BLaER1 treated with 17β-estradiol and CSF1 and Interleukin-3, amounts not matched to agents 10 nM and 100 nM (cell line): ENCODE measurements around the gene LIPC.

Experiments
- H3K27ac ChIP-seq, 11 experiments: shearing (Covaris generic); formaldehyde crosslinking; 2 replicates each; pipeline ENCODE4 v1.8.1; 2022
- H3K27me3 ChIP-seq, 11 experiments: shearing (Covaris generic); formaldehyde crosslinking; 2 replicates each; pipeline ENCODE4 v1.8.1; 2022
- H3K36me3 ChIP-seq, 11 experiments: shearing (Covaris generic); formaldehyde crosslinking; 2 replicates each; pipeline ENCODE4 v1.8.1; 2022
- H3K4me1 ChIP-seq, 10 experiments: shearing (Covaris generic); formaldehyde crosslinking; 2 replicates each; pipeline ENCODE4 v1.8.1; 2022
- H3K4me2 ChIP-seq, 11 experiments: shearing (Covaris generic); formaldehyde crosslinking; 2 replicates each; pipeline ENCODE4 v1.8.1; 2022
- H3K4me3 ChIP-seq, 10 experiments: shearing (Covaris generic); formaldehyde crosslinking; 2 replicates each; pipeline ENCODE4 v1.8.1; 2022
- H3K9ac ChIP-seq, 11 experiments: shearing (Covaris generic); formaldehyde crosslinking; 2 replicates each; pipeline ENCODE4 v1.8.1; 2022
- H3K9me3 ChIP-seq, 11 experiments: shearing (Covaris generic); formaldehyde crosslinking; replicated peaks in 1 of 11; 2 replicates each; pipeline ENCODE4 v1.8.1; 2022
- H4K20me1 ChIP-seq, 11 experiments: shearing (Covaris generic); formaldehyde crosslinking; 2 replicates each; pipeline ENCODE4 v1.8.1; 2022
- Cebpa-rat ChIP-seq, 11 experiments: shearing (Covaris generic); IDR thresholded peaks; 2 replicates each; pipeline ENCODE4 v1.8.1; 2022

LIPC gene

DNA sequence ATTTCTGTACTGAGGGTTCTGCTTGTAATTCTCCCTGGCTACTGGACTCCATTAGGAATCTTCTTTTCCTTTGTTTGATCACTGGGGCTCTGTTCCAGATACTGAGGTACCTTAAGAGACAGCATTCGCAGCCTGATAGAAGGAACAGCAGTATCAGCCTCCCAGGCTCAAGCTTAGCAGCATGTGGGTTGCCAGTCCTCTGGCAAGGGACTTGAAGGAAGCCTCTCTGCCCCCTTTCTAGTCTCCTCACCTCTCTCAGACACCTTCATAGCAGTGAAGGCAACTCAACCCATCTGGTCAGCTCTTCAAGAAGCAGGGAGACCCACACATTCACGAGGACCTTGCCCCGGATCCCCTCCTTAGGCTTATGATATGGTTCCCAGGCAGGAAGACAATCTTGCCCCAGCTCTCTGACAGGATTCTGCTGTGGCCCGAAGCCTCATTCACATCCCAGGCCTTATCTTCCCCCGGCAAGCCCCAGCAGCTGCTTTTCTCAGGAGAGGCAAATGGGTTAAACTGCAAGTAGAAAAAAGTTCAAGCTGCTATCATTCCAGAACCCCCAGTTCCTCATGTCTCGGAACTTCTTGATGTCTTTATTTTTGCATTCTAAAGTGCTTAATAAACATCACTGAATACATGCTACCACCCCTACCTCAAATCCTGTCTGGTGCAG, 153.1 kb downstream of the LIPC start:
- peaks cover 7 to 43% (median 39%) of the 10 kb centered on the region in 11 experiments; a peak in 20 of 22 replicates for H3K9me3 ChIP-seq
- H3K27me3 ChIP-seq: no peaks in the 10 kb centered on the region
- H3K4me1 ChIP-seq: peaks cover 52 to 81% (median 66%) of the 10 kb centered on the region in 10 experiments
- peak overlapping the region in 10 of 11 experiments; percentile 26 to 63 (median 58); a peak in 19 of 22 replicates for H3K9ac ChIP-seq
- no peak overlapping the region for H3K4me3 ChIP-seq
- H3K27ac ChIP-seq: peak overlapping the region; percentile 59 to 83 (median 69)
- H4K20me1 ChIP-seq: no peaks in the 10 kb centered on the region
- H3K36me3 ChIP-seq: peaks cover 0 to 4% (median 0%) of the 10 kb centered on the region in 11 experiments; a peak in 3 of 22 replicates
- peak overlapping the region; percentile 67 to 83 (median 76) for H3K4me2 ChIP-seq
- TF ChIP-seq Cebpa-rat (IDR thresholded peaks at IDR 0.05): no peak

DNA sequence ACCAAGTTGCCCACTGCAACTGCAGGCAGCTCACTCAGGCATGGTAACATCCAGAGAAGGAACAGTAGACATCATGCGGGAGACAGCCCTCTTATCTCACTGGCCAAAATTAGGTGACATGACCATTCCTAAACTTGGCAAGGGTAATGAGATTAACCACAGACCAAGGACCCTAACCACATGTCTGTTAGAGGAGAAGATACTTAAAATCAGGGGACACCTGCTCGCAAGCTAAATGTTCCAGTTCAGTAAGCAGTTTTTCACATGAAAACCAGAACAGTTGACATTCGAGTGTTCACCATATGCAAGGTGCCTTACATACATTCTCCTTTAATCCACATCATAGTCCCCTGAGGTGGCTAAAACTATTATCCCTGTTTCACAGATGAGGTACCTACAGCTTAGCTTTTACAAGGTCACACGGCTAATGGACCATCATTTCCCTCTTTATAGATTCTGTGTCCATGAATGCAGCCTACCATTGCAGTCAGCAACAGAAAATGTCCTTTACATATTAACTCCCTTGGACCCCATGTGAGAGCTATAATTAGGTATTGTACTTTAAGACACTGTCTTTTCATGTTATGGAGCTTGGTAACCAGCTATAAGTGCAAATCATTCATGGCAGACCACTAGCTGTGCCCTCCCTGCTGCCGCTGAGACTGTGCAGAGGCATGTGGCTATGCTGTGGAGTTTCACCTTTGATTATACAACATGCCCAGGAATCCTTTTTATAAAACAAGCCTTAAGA, 154.1 kb downstream of the LIPC start:
- Histone ChIP-seq H3K4me3 (no peak overlapping the region; a peak in 1 of 20 replicates), H3K4me2 (peak overlapping the region; percentile 67 to 83 (median 76))

GRCh38 chr15:58587486-58587885, 155.7 kb downstream of the LIPC start:
- Histone ChIP-seq H3K4me1 (peaks cover 60 to 82% (median 75%) of the 10 kb centered on the region in 10 experiments), H3K27me3 (no peaks in the 10 kb centered on the region), H3K27ac (peak overlapping the region in 3 of 11 experiments; percentile 2 to 31 (median 6); a peak in 2 of 22 replicates), H4K20me1 (no peaks in the 10 kb centered on the region), H3K4me3 (no peak overlapping the region), H3K36me3 (peaks cover 0 to 11% (median 8%) of the 10 kb centered on the region in 11 experiments; a peak in 13 of 22 replicates), H3K4me2 (peak overlapping the region in 7 of 11 experiments; percentile 17 to 83 (median 70); a peak in 9 of 22 replicates), H3K9me3 (peaks cover 0 to 18% (median 13%) of the 10 kb centered on the region in 11 experiments; a peak in 19 of 22 replicates), H3K9ac (no peak overlapping the region)
- no peak for TF ChIP-seq Cebpa-rat (IDR thresholded peaks at IDR 0.05)

More for the DNA sequence above, 154.1 kb downstream of the LIPC start:
- peak overlapping the region; percentile 59 to 83 (median 69); a peak in 20 of 22 replicates for H3K27ac ChIP-seq
- peaks cover 58 to 85% (median 75%) of the 10 kb centered on the region in 10 experiments for H3K4me1 ChIP-seq
- peaks cover 0 to 4% (median 0%) of the 10 kb centered on the region in 11 experiments; a peak in 4 of 22 replicates for H3K36me3 ChIP-seq
- no peak for TF ChIP-seq Cebpa-rat (IDR thresholded peaks at IDR 0.05)
- peaks cover 7 to 34% (median 30%) of the 10 kb centered on the region in 11 experiments; a peak in 20 of 22 replicates for H3K9me3 ChIP-seq
- H3K9ac ChIP-seq: peak overlapping the region in 7 of 11 experiments; percentile 40 to 63 (median 61); a peak in 13 of 22 replicates
- H3K27me3 ChIP-seq: no peaks in the 10 kb centered on the region
- H4K20me1 ChIP-seq: no peaks in the 10 kb centered on the region

DNA sequence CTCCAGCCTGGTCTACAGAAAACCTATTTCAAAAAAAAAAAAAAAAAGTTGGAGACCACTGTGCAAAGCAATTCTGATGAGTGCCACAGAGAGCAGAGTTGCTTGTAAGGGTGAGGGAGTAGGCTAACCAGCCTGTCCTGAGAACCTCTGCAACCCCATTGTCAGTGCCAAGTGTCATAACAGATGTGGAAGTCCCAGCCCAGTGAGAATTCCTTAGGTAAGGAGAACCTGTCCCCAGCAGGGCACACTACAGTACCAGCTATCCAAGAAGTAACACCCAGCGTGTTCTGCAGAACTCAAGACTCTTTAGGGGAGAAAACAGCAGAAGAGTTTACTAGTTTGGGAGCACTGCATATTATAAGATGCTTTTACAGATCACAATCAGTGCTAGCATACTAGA, 156.3 kb downstream of the LIPC start:
- Histone ChIP-seq H3K4me1 (peaks cover 60 to 82% (median 75%) of the 10 kb centered on the region in 10 experiments), H4K20me1 (no peaks in the 10 kb centered on the region), H3K9me3 (peaks cover 0 to 12% (median 8%) of the 10 kb centered on the region in 11 experiments; a peak in 17 of 22 replicates), H3K27me3 (no peaks in the 10 kb centered on the region), H3K4me3 (no peak overlapping the region), H3K9ac (no peak overlapping the region), H3K36me3 (peaks cover 2 to 17% (median 11%) of the 10 kb centered on the region in 11 experiments), H3K4me2 (peak overlapping the region in 7 of 11 experiments; percentile 5 to 83 (median 70); a peak in 10 of 22 replicates), H3K27ac (peak overlapping the region in 3 of 11 experiments; percentile 2 to 31 (median 15); a peak in 1 of 22 replicates)
- TF ChIP-seq Cebpa-rat (IDR thresholded peaks at IDR 0.05): no peak

DNA sequence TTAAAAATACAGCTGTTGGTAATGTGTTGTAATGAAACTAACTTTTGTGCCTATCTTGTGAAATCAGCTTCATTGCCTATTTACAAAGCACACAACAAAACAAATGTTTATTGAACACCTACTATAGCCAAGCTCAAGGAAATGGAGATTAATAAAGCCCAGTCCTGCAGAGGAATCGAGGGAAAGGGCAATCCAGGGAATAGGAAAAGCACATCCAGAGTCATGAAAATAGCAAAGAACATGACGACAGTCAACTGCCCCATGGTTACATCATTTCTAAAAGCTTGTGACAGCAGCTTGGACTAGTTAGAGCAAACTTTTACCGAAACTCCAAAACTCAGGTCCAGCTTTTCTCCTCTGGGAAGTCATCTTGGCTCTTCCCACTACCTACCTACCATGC, 157.3 kb downstream of the LIPC start:
- Histone ChIP-seq H3K4me1 (peaks cover 54 to 77% (median 72%) of the 10 kb centered on the region in 10 experiments), H3K4me2 (peak overlapping the region; percentile 23 to 83 (median 45); a peak in 19 of 22 replicates), H4K20me1 (no peaks in the 10 kb centered on the region), H3K27me3 (no peaks in the 10 kb centered on the region), H3K36me3 (peaks cover 11 to 27% (median 19%) of the 10 kb centered on the region in 11 experiments), H3K9ac (0 out of 22 replicates have a peak overlapping the region, but pooled peaks of 1 of the 11 experiments have one; percentile 9), H3K9me3 (peaks cover 0 to 11% (median 4%) of the 10 kb centered on the region in 11 experiments; a peak in 12 of 22 replicates), H3K4me3 (no peak overlapping the region), H3K27ac (peak overlapping the region in 9 of 11 experiments; percentile 2 to 57 (median 22); a peak in 9 of 22 replicates)
- no peak for TF ChIP-seq Cebpa-rat (IDR thresholded peaks at IDR 0.05)

DNA sequence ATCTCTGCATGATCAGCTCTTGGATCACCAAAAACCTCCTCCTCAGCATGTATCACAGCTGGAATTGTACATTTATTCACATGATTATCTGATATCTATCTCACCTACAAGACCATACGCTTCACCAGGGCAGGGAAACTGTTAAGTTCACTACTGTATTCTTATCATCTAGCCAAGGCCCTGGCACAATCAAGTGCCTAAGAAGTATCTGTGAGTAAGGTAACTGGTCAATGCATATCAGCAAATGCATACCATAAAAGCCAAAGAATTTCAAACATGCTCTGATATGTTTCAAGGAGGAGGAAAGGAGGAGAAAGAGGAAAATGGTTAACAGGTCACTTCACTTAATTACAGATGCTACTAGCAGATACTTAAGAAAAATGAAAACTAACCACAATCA, 158.4 kb downstream of the LIPC start:
- Histone ChIP-seq H4K20me1 (no peaks in the 10 kb centered on the region), H3K27ac (no peak overlapping the region), H3K4me3 (no peak overlapping the region), H3K4me1 (peaks cover 42 to 77% (median 62%) of the 10 kb centered on the region in 10 experiments), H3K9me3 (peaks cover 0 to 15% (median 4%) of the 10 kb centered on the region in 11 experiments; a peak in 9 of 22 replicates), H3K27me3 (no peaks in the 10 kb centered on the region), H3K9ac (no peak overlapping the region), H3K36me3 (peaks cover 22 to 38% (median 31%) of the 10 kb centered on the region in 11 experiments), H3K4me2 (peak overlapping the region in 9 of 11 experiments; percentile 23 to 83 (median 46); a peak in 14 of 22 replicates)
- TF ChIP-seq Cebpa-rat (IDR thresholded peaks at IDR 0.05): no peak

GRCh38 chr15:58590926-58591325, 159.1 kb downstream of the LIPC start:
- H3K27ac ChIP-seq: no peak overlapping the region
- no peak overlapping the region for H3K4me3 ChIP-seq
- peaks cover 0 to 15% (median 4%) of the 10 kb centered on the region in 11 experiments; a peak in 9 of 22 replicates for H3K9me3 ChIP-seq
- H3K27me3 ChIP-seq: no peaks in the 10 kb centered on the region
- peaks cover 29 to 45% (median 38%) of the 10 kb centered on the region in 11 experiments for H3K36me3 ChIP-seq
- TF ChIP-seq Cebpa-rat (IDR thresholded peaks at IDR 0.05): no peak
- 0 out of 22 replicates have a peak overlapping the region, but pooled peaks of 1 of the 11 experiments have one; percentile 45 for H3K4me2 ChIP-seq
- no peak overlapping the region for H3K9ac ChIP-seq
- H3K4me1 ChIP-seq: peaks cover 35 to 77% (median 55%) of the 10 kb centered on the region in 10 experiments
- no peaks in the 10 kb centered on the region for H4K20me1 ChIP-seq

DNA sequence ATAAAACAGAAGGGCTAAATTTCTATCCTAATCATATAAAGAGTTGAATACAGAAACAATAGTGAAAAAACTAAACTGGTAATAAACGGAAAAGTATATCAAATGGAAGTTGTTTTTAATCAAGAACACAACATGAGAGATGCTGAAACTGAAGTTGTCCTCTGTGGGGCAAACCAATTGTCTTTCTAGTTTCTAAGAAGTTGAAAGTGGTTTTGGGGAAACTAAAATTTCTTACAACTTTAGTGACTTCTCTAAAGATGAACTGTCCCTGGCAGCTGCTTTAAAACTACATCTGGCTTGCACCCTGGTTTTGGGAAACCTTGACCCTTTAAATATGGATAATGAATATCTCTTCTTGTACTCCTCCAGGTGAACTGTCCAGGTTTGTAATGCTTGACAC, 162.1 kb downstream of the LIPC start:
- peaks cover 16 to 68% (median 26%) of the 10 kb centered on the region in 10 experiments for H3K4me1 ChIP-seq
- H3K27ac ChIP-seq: no peak overlapping the region
- no peak for TF ChIP-seq Cebpa-rat (IDR thresholded peaks at IDR 0.05)
- H3K4me3 ChIP-seq: no peak overlapping the region
- peaks cover 0 to 15% (median 4%) of the 10 kb centered on the region in 11 experiments; a peak in 9 of 22 replicates for H3K9me3 ChIP-seq
- no peaks in the 10 kb centered on the region for H3K27me3 ChIP-seq
- H3K36me3 ChIP-seq: peaks cover 48 to 75% (median 68%) of the 10 kb centered on the region in 11 experiments
- no peak overlapping the region for H3K9ac ChIP-seq
- H3K4me2 ChIP-seq: peak overlapping the region in 2 of 11 experiments; percentile 15 to 20; a peak in 3 of 22 replicates
- H4K20me1 ChIP-seq: peaks cover 0 to 6% (median 0%) of the 10 kb centered on the region in 11 experiments; a peak in 1 of 22 replicates
